Adrenal gland (tissue), 12 donors: ENCODE measurements around the gene VPS54. TPM values are rescaled to one million over a fixed set of nuclear protein-coding genes. Genes with fewer than 3 reads are reported as not detected.
"Not testable (repeated sequence)": the region's sequence is repeated elsewhere in the genome, so short reads cannot be mapped to it uniquely, and the experiment has no call there.

ENCODE experiments used
- DNase-seq, 7 donors: peaks; one replicate each; pipeline ENCODE4 v3.0.0-alpha.2; 2019 to 2020
- H3K27ac ChIP-seq, 5 donors: fragments of 200-600 bp; sonication (generic) in 4 of 5; 1 replicate in 3 of 5; 2 replicates in 2 of 5; pipeline versions ENCODE4 v1.5.1 to v1.8.0; 2016 to 2020; ENCODE audit warnings: mild to moderate bottlenecking in 1 of 5
- H3K27me3 ChIP-seq: fragments of 200-600 bp; 2 replicates; pipeline ENCODE4 v1.8.0; 2021
- H3K36me3 ChIP-seq, 2 donors: fragments of 200-600 bp; replicated peaks in 1 of 2; 1 replicate in 1 of 2; 2 replicates in 1 of 2; pipeline versions ENCODE4 v1.5.1 to v1.8.0; 2018 to 2022
- H3K4me1 ChIP-seq, 2 donors: fragments of 200-600 bp; replicated peaks in 1 of 2; 1 replicate in 1 of 2; 2 replicates in 1 of 2; pipeline versions ENCODE4 v1.5.1 to v1.8.0; 2018 to 2021
- H3K4me3 ChIP-seq, 4 donors: fragments of 200-600 bp; sonication (generic) in 3 of 4; one replicate each; pipeline ENCODE4 v1.5.1; 2016 to 2018
- H3K9me3 ChIP-seq, 3 donors: fragments of 200-600 bp; sonication (generic) in 1 of 3; replicated peaks in 1 of 3; 1 replicate in 2 of 3; 2 replicates in 1 of 3; pipeline versions ENCODE4 v1.5.1 to v1.8.0; 2016 to 2021
- CTCF ChIP-seq, 6 experiments: fragments of 450-650 bp in 4 of 6; fragments of 200-600 bp in 2 of 6; sonication (generic) in 1 of 6; IDR thresholded peaks; 1 replicate in 5 of 6; 2 replicates in 1 of 6; pipeline versions ENCODE4 v1.5.1 to v1.8.0; 2016 to 2021; ENCODE audit warnings: antibody characterized with exemption in 6 of 6, mild to moderate bottlenecking in 2 of 6, moderate library complexity in 1 of 6
- POLR2A ChIP-seq, 2 donors: fragments of 450-650 bp; IDR thresholded peaks; one replicate each; pipeline ENCODE4 v1.6.1; 2017; ENCODE audit warnings: antibody characterized with exemption in 2 of 2, mild to moderate bottlenecking in 2 of 2, moderate library complexity in 1 of 2
- WGBS, 4 donors: extraction: QIAGEN DNeasy Blood & Tissue Kit in 2 of 4; methylation state at CpG; one replicate each; pipeline versions ENCODE4 v1.1.5 to v1.1.7; 2013 to 2017; 5-methylcytosine and 5-hydroxymethylcytosine counted together
- intact Hi-C, 2 donors: fragments of 100-400 bp; cut with DNase I; formaldehyde crosslinking; loops; one replicate each; pipeline versions ENCODE4 v1.14.1 to v1.15.0; 2022 to 2023
- polyA plus RNA-seq, 3 donors: library from polyadenylated mRNA; stranded (reverse); fragments of 200-250 nt in 2 of 3; fragments of 350-450 nt in 1 of 3; fragmentation: Illumina TruSeq in 1 of 3; extraction: RNeasy Lipid Tissue Mini Kit (QIAGEN cat#74804) in 1 of 3; gene quantifications; one replicate each; pipeline ENCODE4 v1.2.3, GENCODE V29; 2013 to 2014
- total RNA-seq, 9 donors: library from RNA; depleted of rRNA in 4 of 9; stranded (reverse); fragments of >200 nt in 4 of 9; fragments of 120-200 nt in 1 of 9; fragmentation: NEBNext Ultra II Directional in 1 of 9; extraction: Animal tissue kit (Norgen Biotek cat#: 25700) in 1 of 9; gene quantifications; one replicate each; pipeline versions ENCODE4 v1.1.0 to v1.2.4, GENCODE V29; 2013 to 2023
- donor health status: healthy with polysubstance abuse.
- donor health status: Bipolar disorder and iron deficiency.
- donor health status: DM: yes; HTN: yes; CAD: no.
- donor health status: DM: no; HTN: no; CAD: no.
- donor health status: DM: no; HTN: no; CAD: no.
- donor health status: DM: yes; HTN: yes; CAD: no.

The VPS54 gene
- total and polyA plus RNA-seq, 12 donors: 15.1 to 38.9 (median 19.0) TPM

- intact Hi-C loops: no loop called here
- no peak overlapping the region for H3K4me3 ChIP-seq
- H3K27me3 ChIP-seq: no peaks in the 10 kb centered on the region
- H3K27ac ChIP-seq: no peak overlapping the region
- H3K36me3 ChIP-seq: no peaks in the 10 kb centered on the region
- no peak for DNase-seq
- peaks cover 0 to 18% of the 10 kb centered on the region in 2 donors for H3K4me1 ChIP-seq
- no peak for TF ChIP-seq POLR2A (IDR thresholded peaks at IDR 0.05)
- no peak for TF ChIP-seq CTCF (IDR thresholded peaks at IDR 0.05)
- 94 to 99% (median 97%) methylated on average over 2 of the region's 2 CpGs for WGBS, 4 donors
- no peaks in the 10 kb centered on the region for H3K9me3 ChIP-seq
Measured at GRCh38 chr2:63999049-63999448, 20.2 kb downstream of the VPS54 start.

- H3K27ac ChIP-seq, DNase-seq, H3K27me3 ChIP-seq, H3K36me3 ChIP-seq, H3K4me3 ChIP-seq, H3K4me1 ChIP-seq, H3K9me3 ChIP-seq, intact Hi-C loops: not testable (repeated sequence)
- WGBS, 4 donors: 95 to 97% (median 96%) methylated on average over 10 of the region's 10 CpGs
Measured at GRCh38 chr2:63996582-63997198, 22.5 kb downstream of the VPS54 start.

- intact Hi-C loops, H3K4me3 ChIP-seq, H3K36me3 ChIP-seq, H3K9me3 ChIP-seq, DNase-seq, H3K27me3 ChIP-seq, H3K4me1 ChIP-seq, H3K27ac ChIP-seq: not testable (repeated sequence)
- WGBS, 4 donors: 87 to 96% (median 94%) methylated on average over 9 of the region's 9 CpGs
Measured at GRCh38 chr2:63994329-63995070, 24.7 kb downstream of the VPS54 start.

- 75 to 95% (median 82%) methylated on average over 5 of the region's 5 CpGs for WGBS, 4 donors
- H3K27me3 ChIP-seq: no peaks in the 10 kb centered on the region
Measured at GRCh38 chr2:63993871-63994270, 25.4 kb downstream of the VPS54 start.

GRCh38 chr2:63993130-63993584 lies 26.1 kb downstream of the VPS54 start:
- H3K4me3 ChIP-seq, H3K4me1 ChIP-seq, H3K27me3 ChIP-seq, H3K9me3 ChIP-seq, DNase-seq, H3K27ac ChIP-seq, intact Hi-C loops, H3K36me3 ChIP-seq: not testable (repeated sequence)
- WGBS, 4 donors: 90 to 94% (median 93%) methylated on average over 9 of the region's 9 CpGs

More at GRCh38 chr2:63993871-63994270, 25.4 kb downstream of the VPS54 start:
- intact Hi-C loops: no loop called here
- no peaks in the 10 kb centered on the region for H3K9me3 ChIP-seq
- no peak overlapping the region for H3K27ac ChIP-seq
- no peak for TF ChIP-seq POLR2A (IDR thresholded peaks at IDR 0.05)
- no peak for TF ChIP-seq CTCF (IDR thresholded peaks at IDR 0.05)
- no peaks in the 10 kb centered on the region for H3K36me3 ChIP-seq
- no peak overlapping the region for H3K4me3 ChIP-seq
- no peak for DNase-seq
- no peaks in the 10 kb centered on the region for H3K4me1 ChIP-seq
